HepG2 (cell line): ENCODE data around the gene VPS11.

Experiments used
- HDAC6 ChIP-seq: fragments of 200-600 bp; sonication (generic); IDR thresholded peaks from 2 replicates; pipeline ENCODE4 v1.7.0; 2017; ENCODE audit warnings: mild to moderate bottlenecking, antibody characterized with exemption, low read length, low read depth
- MEIS2 ChIP-seq: sonication (generic); formaldehyde crosslinking; IDR thresholded peaks from 2 replicates; pipeline ENCODE4 v1.9.0; 2021; ENCODE audit warnings: mild to moderate bottlenecking, missing genetic modification reagents
- PTBP1 ChIP-seq: fragments of 200-400 bp; formaldehyde crosslinking; IDR thresholded peaks from 2 replicates; pipeline ENCODE4 v1.6.1; 2018; ENCODE audit warnings: low read length, low read depth; ENCODE audit not compliant: poor library complexity, severe bottlenecking
- SIN3B ChIP-seq: fragments of 150-350 bp; IDR thresholded peaks from 2 replicates; pipeline ENCODE4 v1.6.1; 2014; ENCODE audit warnings: low read length
- TF ChIP-seq, protein P1 (sequence below): sonication (generic); formaldehyde crosslinking; IDR thresholded peaks from 2 replicates; pipeline ENCODE4 v1.5.0; 2020; ENCODE audit warnings: mild to moderate bottlenecking, missing genetic modification reagents, moderate library complexity

- TF ChIP-seq SIN3B (no peak), MEIS2 (CRISPR knock-in tag) (no peak), HDAC6 (no peak), PTBP1 (no peak)
- TF ChIP-seq, protein P1, sequence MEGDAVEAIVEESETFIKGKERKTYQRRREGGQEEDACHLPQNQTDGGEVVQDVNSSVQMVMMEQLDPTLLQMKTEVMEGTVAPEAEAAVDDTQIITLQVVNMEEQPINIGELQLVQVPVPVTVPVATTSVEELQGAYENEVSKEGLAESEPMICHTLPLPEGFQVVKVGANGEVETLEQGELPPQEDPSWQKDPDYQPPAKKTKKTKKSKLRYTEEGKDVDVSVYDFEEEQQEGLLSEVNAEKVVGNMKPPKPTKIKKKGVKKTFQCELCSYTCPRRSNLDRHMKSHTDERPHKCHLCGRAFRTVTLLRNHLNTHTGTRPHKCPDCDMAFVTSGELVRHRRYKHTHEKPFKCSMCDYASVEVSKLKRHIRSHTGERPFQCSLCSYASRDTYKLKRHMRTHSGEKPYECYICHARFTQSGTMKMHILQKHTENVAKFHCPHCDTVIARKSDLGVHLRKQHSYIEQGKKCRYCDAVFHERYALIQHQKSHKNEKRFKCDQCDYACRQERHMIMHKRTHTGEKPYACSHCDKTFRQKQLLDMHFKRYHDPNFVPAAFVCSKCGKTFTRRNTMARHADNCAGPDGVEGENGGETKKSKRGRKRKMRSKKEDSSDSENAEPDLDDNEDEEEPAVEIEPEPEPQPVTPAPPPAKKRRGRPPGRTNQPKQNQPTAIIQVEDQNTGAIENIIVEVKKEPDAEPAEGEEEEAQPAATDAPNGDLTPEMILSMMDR (CRISPR knock-in tag), result no peak
These were observed 21.7 kb downstream of the VPS11 start for GRCh38 chr11:119089319-119089718.
